ENCODE results near the gene MAN1A2.
"Not testable (repeated sequence)": the region's sequence is repeated elsewhere in the genome, so short reads cannot be mapped to it uniquely, and the experiment has no call there.

MAN1A2 gene

GRCh38 chr1:117403597-117403996, 36.3 kb downstream of the MAN1A2 start:
- no peak for DNase-seq (ENCODE audit: low spot score)

GRCh38 chr1:117405042-117405441, 37.8 kb downstream of the MAN1A2 start:
- no peak for DNase-seq (ENCODE audit: low spot score)

- no peak for DNase-seq (ENCODE audit: low spot score)
Observed at GRCh38 chr1:117412472-117412871, 45.2 kb downstream of the MAN1A2 start.

GRCh38 chr1:117413412-117413811, 46.2 kb downstream of the MAN1A2 start:
- no peak for DNase-seq (ENCODE audit: low spot score)

GRCh38 chr1:117414943-117415342, 47.7 kb downstream of the MAN1A2 start:
- no peak for DNase-seq (ENCODE audit: low spot score)

- no peak for DNase-seq (ENCODE audit: low spot score)
Observed at GRCh38 chr1:117416004-117416403, 48.8 kb downstream of the MAN1A2 start.

- no peak for DNase-seq (ENCODE audit: low spot score)
Observed at GRCh38 chr1:117416546-117417125, 49.4 kb downstream of the MAN1A2 start.

GRCh38 chr1:117425050-117425734, 57.9 kb downstream of the MAN1A2 start:
- no peak for DNase-seq (ENCODE audit: low spot score)

- DNase-seq (ENCODE audit: low spot score), result no peak
Observed at GRCh38 chr1:117427297-117427696, 60.0 kb downstream of the MAN1A2 start.

GRCh38 chr1:117433943-117434342, 66.7 kb downstream of the MAN1A2 start:
- no peak for DNase-seq (ENCODE audit: low spot score)

GRCh38 chr1:117436513-117436912, 69.3 kb downstream of the MAN1A2 start:
- no peak for DNase-seq (ENCODE audit: low spot score)

- DNase-seq (ENCODE audit: low spot score), result no peak
Observed at GRCh38 chr1:117447661-117448060, 80.4 kb downstream of the MAN1A2 start.

- no peak for DNase-seq (ENCODE audit: low spot score)
Observed at GRCh38 chr1:117452216-117452615, 85.0 kb downstream of the MAN1A2 start.

GRCh38 chr1:117453958-117454357, 86.7 kb downstream of the MAN1A2 start:
- no peak for DNase-seq (ENCODE audit: low spot score)

- DNase-seq (ENCODE audit: low spot score), result not testable (repeated sequence)
Observed at GRCh38 chr1:117458410-117458809, 91.2 kb downstream of the MAN1A2 start.

- no peak for DNase-seq (ENCODE audit: low spot score)
Observed at GRCh38 chr1:117466761-117467160, 99.5 kb downstream of the MAN1A2 start.

- DNase-seq (ENCODE audit: low spot score), result no peak
Observed at GRCh38 chr1:117467336-117467735, 100.1 kb downstream of the MAN1A2 start.

GRCh38 chr1:117473063-117473462, 105.8 kb downstream of the MAN1A2 start:
- no peak for DNase-seq (ENCODE audit: low spot score)

GRCh38 chr1:117475495-117475894, 108.2 kb downstream of the MAN1A2 start:
- not testable (repeated sequence) for DNase-seq (ENCODE audit: low spot score)

GRCh38 chr1:117479086-117479485, 111.8 kb downstream of the MAN1A2 start:
- DNase-seq (ENCODE audit: low spot score), result no peak

- no peak for DNase-seq (ENCODE audit: low spot score)
Observed at GRCh38 chr1:117481410-117481809, 114.2 kb downstream of the MAN1A2 start.

- no peak for DNase-seq (ENCODE audit: low spot score)
Observed at GRCh38 chr1:117493906-117494305, 126.7 kb downstream of the MAN1A2 start.

- no peak for DNase-seq (ENCODE audit: low spot score)
Observed at GRCh38 chr1:117495068-117495467, 127.8 kb downstream of the MAN1A2 start.

- no peak for DNase-seq (ENCODE audit: low spot score)
Observed at GRCh38 chr1:117499071-117499470, 131.8 kb downstream of the MAN1A2 start.

All from LoVo (cell line).